Occipital lobe (tissue), 2 donors: Measurements from ENCODE around the gene MTFMT. TPM values are rescaled to one million over a fixed set of nuclear protein-coding genes. Genes with fewer than 3 reads are reported as not detected.

ENCODE experiments used
- DNase-seq: peaks from one replicate; lab custom pipeline; 2025; lab: John Stamatoyannopoulos, UW
- total RNA-seq: library from RNA; depleted of rRNA; stranded (reverse); fragments of >200 nt; gene quantifications from one replicate; pipeline ENCODE4 v1.2.3, GENCODE V29; 2014

Gene MTFMT
- total RNA-seq, 1 donor from 2014 or later, result 16.1 TPM

DNA sequence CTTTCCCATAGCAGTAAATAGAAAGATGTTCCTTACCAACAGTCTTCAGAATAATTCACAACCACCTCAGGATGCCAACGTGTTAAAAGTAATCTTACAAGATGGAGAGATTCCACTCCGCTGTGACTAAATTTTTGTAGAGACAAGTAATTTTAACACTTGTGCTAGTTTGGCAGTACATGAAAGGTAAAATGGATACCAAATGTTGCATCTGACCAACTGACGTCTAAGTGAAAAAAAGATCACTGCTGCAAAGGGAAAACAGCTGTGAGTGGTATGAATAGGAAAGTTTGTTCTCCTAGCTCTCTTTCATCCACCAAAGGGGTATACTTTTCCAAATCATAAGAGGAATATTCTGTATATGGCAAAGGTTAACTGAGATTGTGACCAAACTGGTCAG is 42.3 kb downstream of the MTFMT start:
- DNase-seq, result no peak

DNA sequence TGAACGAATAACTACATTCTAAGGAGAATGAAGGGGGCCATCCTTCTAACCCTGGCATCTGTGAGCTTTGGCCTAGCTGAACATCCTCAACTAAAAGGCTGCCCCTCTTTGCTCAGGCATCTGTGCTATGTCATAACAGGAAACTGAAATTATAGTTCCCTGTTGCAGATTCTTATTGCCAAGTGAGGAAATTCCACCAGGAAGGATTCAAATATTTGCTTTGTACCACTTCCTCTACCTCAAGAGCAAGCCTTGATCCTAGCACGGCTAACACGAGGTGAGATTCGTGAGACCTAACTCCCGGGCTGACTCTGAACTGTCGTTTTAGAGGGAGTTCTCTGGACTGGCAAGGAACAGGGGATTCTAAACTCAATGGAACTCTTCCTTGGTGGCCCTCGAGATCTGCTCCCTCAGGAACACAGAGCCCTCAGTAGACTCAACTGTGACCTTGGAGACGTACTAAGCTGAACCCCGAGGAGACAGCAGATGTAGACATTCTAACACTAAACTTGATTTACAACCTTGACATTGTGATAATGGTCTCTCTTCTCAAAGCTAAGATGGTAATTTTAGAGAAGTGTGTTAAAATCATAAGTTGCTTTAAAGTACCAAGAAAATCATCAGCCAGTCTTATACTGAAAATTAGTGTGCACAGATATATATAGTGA is 43.9 kb downstream of the MTFMT start:
- DNase-seq, result no peak

- no peak for DNase-seq
These were observed 47.0 kb downstream of the MTFMT start for GRCh38 chr15:64982472-64982871.

DNA sequence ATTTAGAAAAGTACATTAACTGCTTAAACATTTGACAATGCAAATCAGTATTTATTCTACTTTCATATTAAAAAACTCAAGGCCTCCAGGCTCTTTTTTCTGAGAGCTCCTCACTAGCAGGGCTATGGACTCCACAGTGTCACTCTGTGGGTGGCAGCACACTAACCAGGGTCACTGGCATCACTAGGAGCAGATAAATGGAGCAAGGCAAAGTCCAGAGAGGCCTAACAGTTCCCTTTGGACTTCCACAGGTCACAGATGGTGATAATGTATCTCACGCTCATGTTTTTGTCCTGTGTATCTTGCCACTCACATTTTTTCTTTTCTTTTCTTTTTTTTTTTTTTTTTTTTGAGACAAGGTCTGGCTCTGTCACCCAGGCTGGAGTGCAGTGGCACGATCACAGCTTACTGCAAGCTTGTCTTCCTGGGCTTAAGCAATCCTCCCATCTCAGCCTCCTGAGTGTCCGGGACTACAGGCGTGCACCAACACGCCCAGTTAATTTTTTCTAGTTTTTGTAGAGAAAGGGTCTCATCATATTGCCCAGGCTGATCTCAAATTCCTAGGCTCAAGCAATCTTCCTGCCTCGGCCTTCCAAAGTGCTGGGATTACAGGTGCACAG is 47.5 kb downstream of the MTFMT start:
- DNase-seq, result no peak

GRCh38 chr15:64979252-64979710 is 50.2 kb downstream of the MTFMT start:
- DNase-seq, result no peak

DNA sequence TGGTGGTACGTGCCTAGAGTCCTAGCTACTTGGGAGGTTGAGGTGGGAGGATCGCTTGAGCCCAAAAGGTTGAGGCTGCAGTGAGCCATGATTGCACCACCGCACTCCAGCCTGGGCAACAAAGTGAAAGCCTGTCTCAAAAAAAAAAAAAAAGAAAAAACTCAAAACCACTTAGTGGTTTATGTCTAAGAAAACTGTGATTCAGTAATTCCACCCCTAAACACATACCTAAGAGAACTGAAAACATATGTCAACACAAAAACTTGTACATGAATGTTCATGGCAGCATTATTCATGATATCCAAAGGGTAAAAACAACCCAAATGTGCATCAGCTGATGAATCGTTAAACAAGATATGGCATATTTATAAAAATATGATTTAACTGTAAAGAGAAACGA is 54.0 kb downstream of the MTFMT start:
- DNase-seq, result no peak

DNA sequence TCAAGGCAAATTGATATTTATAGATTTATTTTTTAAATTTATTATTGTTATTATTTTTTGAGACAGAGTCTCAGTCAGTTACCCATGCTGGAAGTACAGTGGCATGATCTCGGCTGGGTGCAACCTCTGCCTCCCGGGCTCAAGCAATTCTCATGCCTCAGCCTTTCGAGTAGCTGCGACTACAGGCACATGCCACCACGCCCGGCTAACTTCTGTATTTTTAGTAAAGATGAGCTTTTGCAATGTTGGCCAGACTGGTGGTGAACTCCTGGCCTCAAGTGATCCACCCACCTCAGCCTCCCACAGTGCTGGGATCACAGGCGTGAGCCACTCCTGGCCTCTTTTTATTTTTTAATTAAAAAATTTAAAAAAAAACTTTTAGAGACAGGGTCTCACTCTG is 58.7 kb downstream of the MTFMT start:
- DNase-seq, result no peak

DNA sequence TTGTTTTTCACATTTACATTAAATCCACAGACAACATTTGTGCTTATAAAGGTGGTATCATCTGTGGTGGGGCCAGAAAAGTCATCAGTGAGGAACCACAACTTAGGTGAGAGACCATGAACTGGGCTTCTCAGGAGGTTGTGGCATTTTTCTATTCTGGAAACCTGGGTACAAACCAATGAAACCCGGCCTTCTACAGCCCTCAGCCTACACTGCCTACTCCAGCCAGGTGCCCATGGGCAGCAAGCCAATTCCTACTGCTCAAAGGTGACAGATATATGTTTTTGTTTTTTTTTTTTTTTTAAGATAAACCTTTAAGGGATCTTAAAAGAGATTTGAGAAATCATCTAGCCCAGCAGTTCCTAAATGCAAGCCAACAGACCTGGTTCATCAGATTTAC is 60.0 kb downstream of the MTFMT start:
- DNase-seq, result no peak

DNA sequence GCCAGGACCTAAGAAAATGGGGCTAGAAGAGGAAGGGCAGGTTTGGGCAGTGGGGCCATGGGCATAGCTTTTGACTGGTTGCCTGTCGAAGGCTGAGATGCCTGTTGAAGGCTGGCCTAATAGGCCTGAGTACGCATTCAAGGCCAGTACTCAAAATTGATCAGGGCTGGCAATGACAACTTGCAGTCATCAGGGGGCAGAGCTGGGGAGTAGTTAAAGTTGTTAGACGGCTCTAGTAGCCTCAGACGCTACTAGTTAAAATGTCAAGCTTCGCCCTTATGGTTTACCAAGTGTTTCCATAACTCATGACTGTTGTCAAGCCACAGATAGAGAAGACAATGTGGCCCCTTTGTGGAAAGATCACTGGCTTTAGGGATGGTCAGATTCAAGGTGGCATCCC is 68.4 kb downstream of the MTFMT start:
- no peak for DNase-seq

- no peak for DNase-seq
These were observed 69.3 kb downstream of the MTFMT start for GRCh38 chr15:64960153-64960552.

DNA sequence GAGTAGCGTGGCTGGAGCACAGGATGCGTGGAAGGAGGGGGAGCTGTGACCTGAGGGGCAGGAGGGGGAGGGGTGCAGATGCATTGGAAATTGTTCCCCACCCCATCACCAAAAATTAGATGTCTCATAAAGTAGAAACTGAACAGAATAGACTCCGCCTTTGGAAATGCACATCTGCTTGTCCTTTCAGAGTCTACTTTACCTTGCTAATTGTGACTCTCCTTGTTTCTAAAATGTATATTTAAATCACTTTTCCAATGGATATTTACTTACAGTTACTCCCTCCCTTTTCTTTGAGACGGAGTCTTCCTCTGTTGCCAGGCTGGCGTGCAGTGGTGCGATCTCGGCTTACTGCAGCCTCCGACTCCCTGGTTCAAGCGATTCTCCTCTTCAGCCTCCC is 70.3 kb downstream of the MTFMT start:
- DNase-seq, result no peak

DNA sequence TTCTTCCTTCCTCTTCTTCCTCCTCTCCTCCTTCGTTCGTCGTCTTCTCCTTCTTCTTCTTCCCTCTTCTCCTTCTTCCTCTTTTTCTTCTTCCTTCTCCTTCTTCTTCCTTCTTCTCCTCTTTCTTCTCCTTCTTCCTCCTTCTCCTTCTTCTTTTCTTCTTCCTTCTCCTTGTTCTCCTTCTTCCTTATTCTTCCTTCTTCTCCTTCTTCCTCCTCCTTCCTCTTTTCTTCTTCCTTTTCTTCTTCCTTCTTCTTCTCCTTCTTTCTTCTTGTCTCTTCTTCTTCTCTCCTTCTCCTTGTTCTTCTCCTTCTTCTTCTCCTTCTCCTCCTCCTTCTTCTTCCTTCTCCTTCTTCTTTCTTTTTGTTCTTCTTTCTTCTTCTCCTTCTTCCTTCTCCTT is 75.0 kb downstream of the MTFMT start:
- DNase-seq, result no peak

- no peak for DNase-seq
These were observed 77.5 kb downstream of the MTFMT start for GRCh38 chr15:64951777-64952418.

Other genes starting within 250 kb of the MTFMT start
- 0.47 TPM for gene PIF1, start 204.0 kb downstream of the MTFMT start, total RNA-seq
- 6.7 TPM for gene PLEKHO2, start 187.7 kb downstream of the MTFMT start, total RNA-seq
- gene ANKDD1A, start 117.7 kb downstream of the MTFMT start, total RNA-seq, result 15.6 TPM
- gene SPG21, start 39.7 kb downstream of the MTFMT start, total RNA-seq, result 49.0 TPM
- not detected for gene SLC51B, start 15.7 kb upstream of the MTFMT start, total RNA-seq
- 1.4 TPM for gene RASL12, start 38.4 kb upstream of the MTFMT start, total RNA-seq
- gene KBTBD13, start 47.1 kb upstream of the MTFMT start, total RNA-seq, result not detected
- gene UBAP1L, start 85.6 kb upstream of the MTFMT start, total RNA-seq, result 2.7 TPM
- gene PDCD7, start 104.2 kb upstream of the MTFMT start, total RNA-seq, result 19.7 TPM
- gene CLPX, start 155.7 kb upstream of the MTFMT start, total RNA-seq, result 71.0 TPM
- 0.31 TPM for gene CILP, start 181.8 kb upstream of the MTFMT start, total RNA-seq